K562 (cell line): Measurements from ENCODE around the gene OVOL1. TPM values are rescaled to one million over a fixed set of nuclear protein-coding genes. Genes with fewer than 3 reads are reported as not detected.

ENCODE experiments used
- KLF6 ChIP-seq: fragments of 250-450 bp; sonication (Bioruptor Pico); IDR thresholded peaks from 2 replicates; pipeline ENCODE4 v1.4.0; 2020; ENCODE audit warnings: mild to moderate bottlenecking, moderate library complexity, borderline replicate concordance
- SNRNP70 ChIP-seq: fragments of 200-400 bp; formaldehyde crosslinking; optimal IDR thresholded peaks from 2 replicates; pipeline ENCODE3; 2017; ENCODE audit warnings: low read depth, low read length
- polyA plus RNA-seq, 8 experiments: library from polyadenylated mRNA; depleted of rRNA in 4 of 8; stranded (reverse) in 5 of 8; unstranded in 3 of 8; fragments of >200 nt; fragmentation: Nextera tagmentation in 2 of 8; fragmentation: Illumina TruSeq in 1 of 8; extraction: Ambion mirVana in 2 of 8; extraction: Trizol in 1 of 8; gene quantifications; 2 replicates each; pipeline versions ENCODE4 v1.2.1 to v1.2.3, GENCODE V29; 2011 to 2014; ENCODE audit warnings: inconsistent platforms in 1 of 8, missing spikeins in 1 of 8
- total RNA-seq, 7 experiments: library from RNA; depleted of rRNA in 6 of 7; stranded (reverse); fragments of >200 nt in 6 of 7; fragmentation: Illumina TruSeq in 2 of 7; extraction: Trizol in 2 of 7; gene quantifications; 2 replicates each; pipeline versions ENCODE4 v1.2.1 to v1.2.3, GENCODE V29; 2011 to 2021; ENCODE audit warnings: low replicate concordance in 1 of 7
- TF ChIP-seq, protein P1 (sequence below), 2 experiments: fragments of 450-650 bp; IDR thresholded peaks; 2 replicates each; pipeline ENCODE4 v1.6.1; 2016; ENCODE audit warnings: mild to moderate bottlenecking in 2 of 2, borderline replicate concordance in 1 of 2, low read depth in 1 of 2, moderate library complexity in 1 of 2

Gene OVOL1
- total and polyA plus RNA-seq, 9 of the 15 experiments (the other 6 are each of a cell fraction or from before 2014, with no cell fraction given) = 0.09 TPM; not detected in 8

DNA sequence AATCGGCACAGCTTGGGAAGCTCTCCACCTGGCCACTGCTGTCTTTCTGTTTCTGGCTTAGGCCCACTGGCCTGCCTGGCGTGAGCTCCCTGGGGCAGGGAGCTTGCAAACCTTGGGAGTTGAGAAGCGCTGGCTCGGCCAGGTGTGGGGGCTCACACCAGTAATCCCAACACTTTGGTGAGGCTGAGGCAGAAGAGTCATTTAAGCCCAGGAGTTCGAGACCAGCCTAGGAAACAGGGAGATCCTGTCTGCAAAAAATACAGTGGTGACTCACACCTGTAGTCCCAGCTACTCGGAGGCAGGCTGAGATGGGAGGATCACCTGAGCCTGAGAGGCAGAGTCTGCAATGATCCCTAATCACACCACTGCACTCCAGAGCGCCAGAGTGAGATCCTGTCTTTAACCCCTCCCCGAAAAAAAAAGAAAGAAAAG, 10.1 kb upstream of the OVOL1 start (continued):
- TF ChIP-seq, protein P1, sequence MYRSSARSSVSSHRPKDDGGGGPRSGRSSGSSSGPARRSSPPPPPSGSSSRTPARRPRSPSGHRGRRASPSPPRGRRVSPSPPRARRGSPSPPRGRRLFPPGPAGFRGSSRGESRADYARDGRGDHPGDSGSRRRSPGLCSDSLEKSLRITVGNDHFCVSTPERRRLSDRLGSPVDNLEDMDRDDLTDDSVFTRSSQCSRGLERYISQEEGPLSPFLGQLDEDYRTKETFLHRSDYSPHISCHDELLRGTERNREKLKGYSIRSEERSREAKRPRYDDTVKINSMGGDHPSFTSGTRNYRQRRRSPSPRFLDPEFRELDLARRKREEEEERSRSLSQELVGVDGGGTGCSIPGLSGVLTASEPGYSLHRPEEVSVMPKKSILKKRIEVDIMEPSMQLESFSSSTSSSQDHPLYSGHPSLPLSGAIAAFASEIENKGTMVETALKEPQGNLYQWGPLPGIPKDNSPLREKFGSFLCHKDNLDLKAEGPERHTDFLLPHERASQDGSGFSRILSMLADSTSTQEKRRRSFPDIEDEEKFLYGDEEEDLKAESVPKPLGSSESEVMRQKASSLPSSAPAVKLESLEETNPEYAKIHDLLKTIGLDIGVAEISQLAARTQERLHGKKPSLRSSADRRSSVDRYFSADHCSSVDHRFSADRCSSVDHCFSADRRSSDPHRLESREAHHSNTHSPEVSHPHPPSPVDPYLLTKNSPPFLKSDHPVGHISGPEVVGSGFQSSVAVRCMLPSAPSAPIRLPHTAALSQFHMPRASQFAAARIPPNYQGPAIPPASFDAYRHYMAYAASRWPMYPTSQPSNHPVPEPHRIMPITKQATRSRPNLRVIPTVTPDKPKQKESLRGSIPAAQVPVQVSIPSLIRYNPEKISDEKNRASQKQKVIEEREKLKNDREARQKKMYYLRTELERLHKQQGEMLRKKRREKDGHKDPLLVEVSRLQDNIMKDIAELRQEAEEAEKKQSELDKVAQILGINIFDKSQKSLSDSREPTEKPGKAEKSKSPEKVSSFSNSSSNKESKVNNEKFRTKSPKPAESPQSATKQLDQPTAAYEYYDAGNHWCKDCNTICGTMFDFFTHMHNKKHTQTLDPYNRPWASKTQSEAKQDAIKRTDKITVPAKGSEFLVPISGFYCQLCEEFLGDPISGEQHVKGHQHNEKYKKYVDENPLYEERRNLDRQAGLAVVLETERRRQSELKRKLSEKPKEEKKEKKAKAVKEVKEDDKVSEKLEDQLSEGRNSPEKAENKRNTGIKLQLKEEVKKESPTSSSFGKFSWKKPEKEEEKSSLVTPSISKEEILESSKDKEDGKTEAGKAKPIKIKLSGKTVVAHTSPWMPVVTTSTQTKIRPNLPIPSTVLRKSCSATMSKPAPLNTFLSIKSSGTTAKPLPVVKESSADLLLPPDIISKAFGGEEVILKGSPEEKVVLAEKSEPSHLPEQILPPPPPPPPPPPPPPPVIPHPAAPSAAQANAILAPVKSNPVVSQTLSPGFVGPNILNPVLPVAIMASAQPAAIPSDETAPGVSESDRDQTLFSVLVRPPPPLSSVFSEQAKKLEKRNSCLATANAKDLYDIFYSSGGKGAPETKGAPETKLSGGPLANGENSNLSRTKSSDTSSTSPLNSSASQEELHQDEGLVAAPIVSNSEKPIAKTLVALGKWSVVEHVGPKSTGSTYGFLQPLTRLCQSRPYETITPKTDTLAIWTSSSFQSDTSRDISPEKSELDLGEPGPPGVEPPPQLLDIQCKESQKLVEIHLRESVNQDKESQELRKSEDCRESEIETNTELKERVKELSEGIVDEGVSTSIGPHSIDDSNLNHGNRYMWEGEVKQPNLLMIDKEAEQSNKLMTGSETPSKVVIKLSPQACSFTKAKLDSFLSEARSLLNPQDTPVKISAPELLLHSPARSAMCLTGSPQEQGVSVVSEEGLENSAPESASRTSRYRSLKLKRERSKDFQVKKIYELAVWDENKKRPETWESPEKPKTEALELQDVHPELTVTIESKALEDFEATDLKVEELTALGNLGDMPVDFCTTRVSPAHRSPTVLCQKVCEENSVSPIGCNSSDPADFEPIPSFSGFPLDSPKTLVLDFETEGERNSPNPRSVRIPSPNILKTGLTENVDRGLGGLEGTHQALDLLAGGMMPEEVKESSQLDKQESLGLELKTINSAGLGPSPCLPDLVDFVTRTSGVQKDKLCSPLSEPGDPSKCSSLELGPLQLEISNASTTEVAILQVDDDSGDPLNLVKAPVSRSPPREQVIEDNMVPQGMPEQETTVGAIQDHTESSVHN (IDR thresholded peaks at IDR 0.05; ENCODE audit: borderline replicate concordance in 1 of 2, low read depth in 1 of 2) = no peak
- TF ChIP-seq SNRNP70 = no peak
- TF ChIP-seq KLF6 = no peak
- TF ChIP-seq, all 486 proteins: peak for 0
